ENCODE results near the gene OR2T1.
"Not testable (repeated sequence)": the region's sequence is repeated elsewhere in the genome, so short reads cannot be mapped to it uniquely, and the experiment has no call there.

Gene OR2T1

DNA sequence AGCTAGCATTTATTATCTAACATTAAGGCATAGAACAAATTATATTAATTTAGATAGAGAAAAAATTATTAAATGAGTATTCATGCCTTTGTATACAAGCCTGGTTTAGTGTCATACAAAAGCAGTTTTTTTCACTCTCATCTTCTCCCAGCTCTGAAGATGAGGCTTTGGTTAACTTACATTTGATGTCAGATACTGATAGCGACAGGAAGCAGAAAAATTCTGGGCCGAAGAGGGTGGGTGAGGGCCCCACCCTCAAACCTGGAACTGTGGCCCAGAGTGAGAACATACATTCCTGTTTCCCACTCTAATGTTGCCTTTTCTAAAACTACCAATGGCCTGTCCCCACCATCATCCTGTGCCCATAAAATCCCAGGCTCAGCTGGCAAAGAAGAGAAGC is 15.0 kb downstream of the OR2T1 start:
- Mint-ChIP-seq H3K4me3 (no peak overlapping the region), H3K4me1 (ENCODE audit: low read depth) (peaks cover 22% of the 10 kb centered on the region), H3K9me3 (peaks cover 18% of the 10 kb centered on the region), H3K36me3 (ENCODE audit: low read depth) (peaks cover 3% of the 10 kb centered on the region), H3K27me3 (no peaks in the 10 kb centered on the region), H3K27ac (no peak overlapping the region)
- no peak for DNase-seq

- peaks cover 3% of the 10 kb centered on the region for H3K36me3 Mint-ChIP-seq (ENCODE audit: low read depth)
- no peak overlapping the region for H3K27ac Mint-ChIP-seq
- H3K4me3 Mint-ChIP-seq = no peak overlapping the region
- no peaks in the 10 kb centered on the region for H3K27me3 Mint-ChIP-seq
- H3K4me1 Mint-ChIP-seq (ENCODE audit: low read depth) = peaks cover 16% of the 10 kb centered on the region
- no peak for DNase-seq
- H3K9me3 Mint-ChIP-seq = peaks cover 31% of the 10 kb centered on the region
Observed at GRCh38 chr1:248421384-248421783, 18.5 kb downstream of the OR2T1 start.

GRCh38 chr1:248427526-248428191 is 24.8 kb downstream of the OR2T1 start:
- not testable (repeated sequence) for H3K27ac Mint-ChIP-seq; H3K36me3 Mint-ChIP-seq (ENCODE audit: low read depth); H3K4me3 Mint-ChIP-seq; H3K4me1 Mint-ChIP-seq (ENCODE audit: low read depth); H3K27me3 Mint-ChIP-seq; DNase-seq
- peaks cover 14% of the 10 kb centered on the region for H3K9me3 Mint-ChIP-seq

DNA sequence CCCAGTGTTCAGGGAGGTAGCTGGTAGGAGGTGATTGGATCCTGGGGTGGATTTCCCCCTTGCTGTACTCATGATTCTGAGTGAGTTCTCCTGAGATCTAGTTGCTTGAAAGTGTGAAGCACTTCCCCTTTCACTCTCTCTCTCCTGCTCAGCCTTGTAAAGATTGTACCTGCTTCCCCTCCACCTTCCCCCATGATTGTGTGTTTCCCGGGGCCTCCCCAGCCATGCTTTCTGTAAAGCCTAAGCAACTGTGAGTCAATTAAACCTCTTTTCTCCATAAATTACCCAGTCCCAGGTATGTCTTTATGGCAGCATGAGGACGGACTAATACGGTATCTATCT is 25.3 kb downstream of the OR2T1 start:
- not testable (repeated sequence) for H3K27ac Mint-ChIP-seq; H3K36me3 Mint-ChIP-seq (ENCODE audit: low read depth); H3K27me3 Mint-ChIP-seq; H3K9me3 Mint-ChIP-seq; DNase-seq; H3K4me1 Mint-ChIP-seq (ENCODE audit: low read depth); H3K4me3 Mint-ChIP-seq

- H3K27ac Mint-ChIP-seq; DNase-seq; H3K9me3 Mint-ChIP-seq; H3K4me1 Mint-ChIP-seq (ENCODE audit: low read depth); H3K4me3 Mint-ChIP-seq; H3K36me3 Mint-ChIP-seq (ENCODE audit: low read depth); H3K27me3 Mint-ChIP-seq: not testable (repeated sequence)
Observed at GRCh38 chr1:248431683-248432082, 28.8 kb downstream of the OR2T1 start.

DNA sequence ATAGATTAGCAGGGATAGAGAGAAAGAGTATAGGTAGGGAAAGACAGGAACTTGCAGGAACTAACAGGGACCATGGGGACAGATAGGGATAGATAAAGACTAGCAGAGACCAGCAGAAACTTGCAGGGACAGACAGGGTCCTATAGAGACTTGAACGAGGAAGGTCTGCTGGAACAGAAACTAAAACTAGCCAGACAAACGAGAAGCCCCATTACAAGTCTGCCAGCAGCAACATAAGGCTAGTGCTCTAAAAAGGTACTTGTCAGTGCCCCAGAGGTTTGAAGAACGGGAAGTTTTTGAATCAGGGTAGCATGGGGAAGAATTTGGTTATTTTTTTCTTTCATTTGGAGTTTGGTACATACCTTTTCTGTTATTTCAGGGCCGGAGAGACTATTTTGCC is 29.4 kb downstream of the OR2T1 start:
- not testable (repeated sequence) for H3K36me3 Mint-ChIP-seq (ENCODE audit: low read depth); H3K27me3 Mint-ChIP-seq; H3K4me3 Mint-ChIP-seq; H3K9me3 Mint-ChIP-seq; H3K4me1 Mint-ChIP-seq (ENCODE audit: low read depth); DNase-seq; H3K27ac Mint-ChIP-seq

DNA sequence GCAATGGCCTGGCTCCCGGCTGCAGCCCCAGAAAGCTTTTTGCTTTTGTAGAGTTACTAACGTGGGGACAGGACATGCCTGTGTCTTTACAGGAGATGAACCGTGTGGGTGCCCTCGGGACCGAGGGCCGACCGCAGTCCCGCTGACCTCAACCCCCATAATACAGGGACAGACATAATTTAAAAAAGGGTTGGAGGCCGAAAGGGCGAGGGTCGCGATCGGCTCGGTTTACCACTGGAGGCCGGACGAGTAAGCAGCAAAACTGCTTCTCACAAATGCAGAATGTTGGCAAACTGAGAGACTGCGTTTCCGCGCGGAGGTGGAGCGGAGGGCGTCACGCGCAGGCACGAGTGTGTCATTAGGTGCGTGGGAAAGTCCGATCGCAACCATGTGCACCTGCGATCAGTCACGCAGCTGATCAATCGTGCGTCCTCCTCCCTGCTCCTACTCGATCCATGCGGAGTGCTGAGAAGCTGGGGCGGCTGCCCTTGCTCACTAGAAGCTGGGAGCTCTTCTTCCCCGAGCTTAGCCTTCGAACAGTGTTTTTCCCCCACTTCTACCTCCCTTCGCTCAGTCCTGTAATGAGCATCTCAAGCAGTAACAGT is 31.1 kb downstream of the OR2T1 start:
- not testable (repeated sequence) for DNase-seq; H3K27ac Mint-ChIP-seq; H3K4me1 Mint-ChIP-seq (ENCODE audit: low read depth); H3K27me3 Mint-ChIP-seq; H3K4me3 Mint-ChIP-seq; H3K36me3 Mint-ChIP-seq (ENCODE audit: low read depth); H3K9me3 Mint-ChIP-seq

GRCh38 chr1:248434913-248435312 is 32.1 kb downstream of the OR2T1 start:
- not testable (repeated sequence) for H3K4me1 Mint-ChIP-seq (ENCODE audit: low read depth); H3K4me3 Mint-ChIP-seq; DNase-seq; H3K27ac Mint-ChIP-seq; H3K9me3 Mint-ChIP-seq; H3K27me3 Mint-ChIP-seq; H3K36me3 Mint-ChIP-seq (ENCODE audit: low read depth)

DNA sequence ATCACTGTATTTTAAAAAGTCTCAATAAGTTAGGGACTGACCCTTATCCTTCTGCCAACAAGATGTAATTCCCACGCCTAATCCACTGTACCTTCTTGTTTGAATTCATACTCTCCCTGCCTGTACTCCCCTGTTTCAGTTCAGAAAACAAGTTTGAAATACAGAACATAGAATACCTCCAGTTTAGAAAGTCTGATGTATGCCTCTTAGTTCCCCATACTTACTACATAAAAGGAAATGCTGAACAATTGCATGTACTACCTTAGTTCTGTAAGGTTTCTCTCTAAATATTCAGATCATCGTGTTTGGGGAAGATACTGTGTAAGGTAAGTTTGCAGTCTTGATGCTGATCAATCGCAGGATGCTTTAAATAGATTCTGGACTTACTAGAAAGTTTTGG is 33.5 kb downstream of the OR2T1 start:
- H3K4me3 Mint-ChIP-seq; H3K4me1 Mint-ChIP-seq (ENCODE audit: low read depth); H3K27ac Mint-ChIP-seq; H3K9me3 Mint-ChIP-seq; DNase-seq; H3K36me3 Mint-ChIP-seq (ENCODE audit: low read depth); H3K27me3 Mint-ChIP-seq: not testable (repeated sequence)

- DNase-seq; H3K4me3 Mint-ChIP-seq; H3K9me3 Mint-ChIP-seq; H3K27me3 Mint-ChIP-seq; H3K4me1 Mint-ChIP-seq (ENCODE audit: low read depth); H3K36me3 Mint-ChIP-seq (ENCODE audit: low read depth); H3K27ac Mint-ChIP-seq: not testable (repeated sequence)
Observed at GRCh38 chr1:248438668-248439067, 35.8 kb downstream of the OR2T1 start.

- not testable (repeated sequence) for H3K27me3 Mint-ChIP-seq; H3K4me3 Mint-ChIP-seq; H3K27ac Mint-ChIP-seq; DNase-seq; H3K36me3 Mint-ChIP-seq (ENCODE audit: low read depth); H3K9me3 Mint-ChIP-seq; H3K4me1 Mint-ChIP-seq (ENCODE audit: low read depth)
Observed at GRCh38 chr1:248439283-248439682, 36.4 kb downstream of the OR2T1 start.

DNA sequence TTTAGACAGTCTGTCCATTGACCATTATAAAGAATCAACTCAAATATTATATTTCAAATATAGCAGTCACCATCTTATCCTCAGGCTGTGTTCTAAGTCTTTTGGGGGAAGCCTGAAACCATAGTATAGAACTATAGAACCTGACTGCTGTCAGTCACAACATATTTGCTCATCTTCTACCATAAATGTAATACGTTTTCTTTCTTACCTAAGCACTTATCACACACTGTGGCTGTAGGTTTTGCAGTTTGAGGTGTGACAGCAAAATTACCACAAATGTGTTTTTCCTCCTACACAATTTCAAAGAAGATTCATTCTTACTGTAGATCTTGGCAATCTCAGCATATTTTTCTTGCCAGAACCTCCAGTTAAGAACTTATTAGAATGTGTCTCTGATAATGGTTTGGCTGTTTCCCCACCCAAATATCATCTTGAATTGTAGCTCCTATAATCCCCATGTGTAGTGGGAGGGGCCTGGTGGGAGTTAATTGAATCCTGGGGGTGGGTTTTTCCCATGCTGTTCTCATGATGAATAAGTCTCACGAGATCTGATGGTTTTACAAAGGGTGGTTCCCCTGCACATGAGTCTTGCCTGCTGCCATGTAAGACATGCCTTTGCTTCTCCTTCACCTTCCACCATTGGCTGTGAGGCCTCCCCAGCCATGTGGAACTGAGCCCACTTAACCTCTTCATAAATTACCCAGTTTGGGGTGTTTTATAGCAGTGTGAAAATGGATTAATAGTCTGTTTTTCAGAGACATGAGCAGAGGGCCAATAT is 39.8 kb downstream of the OR2T1 start:
- H3K4me1 Mint-ChIP-seq (ENCODE audit: low read depth); DNase-seq; H3K36me3 Mint-ChIP-seq (ENCODE audit: low read depth); H3K27ac Mint-ChIP-seq; H3K27me3 Mint-ChIP-seq; H3K4me3 Mint-ChIP-seq; H3K9me3 Mint-ChIP-seq: not testable (repeated sequence)

DNA sequence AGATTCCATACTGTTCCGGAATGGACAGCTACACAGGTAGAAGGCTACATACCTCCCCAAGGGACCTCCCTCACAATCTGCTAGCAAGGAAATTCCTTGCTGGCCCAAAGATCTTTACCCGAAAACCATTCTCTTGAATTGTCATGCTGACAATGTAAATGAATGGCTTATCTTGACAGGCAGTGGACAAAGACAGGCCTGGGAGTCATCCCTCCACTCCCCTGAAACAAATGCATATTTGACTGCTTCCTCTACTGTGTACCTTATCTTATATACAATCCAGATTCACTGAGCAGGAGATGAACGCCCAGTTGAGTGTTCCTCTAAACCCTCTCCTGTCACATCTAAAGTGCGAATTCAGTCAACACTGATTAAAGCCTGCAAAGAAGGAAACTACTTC is 41.8 kb downstream of the OR2T1 start:
- H3K4me3 Mint-ChIP-seq; H3K27me3 Mint-ChIP-seq; H3K27ac Mint-ChIP-seq; H3K4me1 Mint-ChIP-seq (ENCODE audit: low read depth); H3K9me3 Mint-ChIP-seq; DNase-seq; H3K36me3 Mint-ChIP-seq (ENCODE audit: low read depth): not testable (repeated sequence)

DNA sequence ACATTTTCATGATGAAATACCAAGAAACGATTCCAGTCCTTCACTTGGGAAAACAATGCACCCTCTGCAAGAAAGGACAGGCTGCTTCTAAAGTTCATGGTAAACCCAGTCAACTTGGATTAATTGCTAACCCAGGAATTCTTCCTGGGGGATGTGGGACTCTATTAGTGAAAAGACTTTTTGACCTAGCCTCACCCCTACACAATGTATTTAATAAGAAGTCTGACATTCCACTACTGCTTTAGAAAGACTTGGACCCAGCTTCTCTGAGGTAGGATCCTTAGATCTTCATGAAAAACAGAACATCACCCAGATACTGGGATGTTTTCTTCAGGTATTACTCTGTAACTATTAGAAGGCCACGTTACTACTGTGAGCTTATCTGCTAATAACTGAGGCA is 42.6 kb downstream of the OR2T1 start, which contains the start of gene OR2T2:
OR2T2 (plus strand) TSS at position 239 of the 400 bp plus-strand sequence. CDS start 7,161 bp downstream, outside the sequence.
- not testable (repeated sequence) for H3K27ac Mint-ChIP-seq; H3K4me3 Mint-ChIP-seq; H3K4me1 Mint-ChIP-seq (ENCODE audit: low read depth); H3K36me3 Mint-ChIP-seq (ENCODE audit: low read depth); H3K27me3 Mint-ChIP-seq; DNase-seq; H3K9me3 Mint-ChIP-seq

- not testable (repeated sequence) for DNase-seq; H3K4me3 Mint-ChIP-seq; H3K27me3 Mint-ChIP-seq; H3K36me3 Mint-ChIP-seq (ENCODE audit: low read depth); H3K4me1 Mint-ChIP-seq (ENCODE audit: low read depth); H3K27ac Mint-ChIP-seq; H3K9me3 Mint-ChIP-seq
Observed at GRCh38 chr1:248448409-248449074, 45.7 kb downstream of the OR2T1 start.
